K562 (cell line): ENCODE measurements around the gene LASP1. TPM values are rescaled to one million over a fixed set of nuclear protein-coding genes. Genes with fewer than 3 reads are reported as not detected.
A peak's percentile ranks its signal among the peaks of the same experiment; 100 is the strongest.

Experiments
- CEBPB ChIP-seq: fragments of 450-650 bp; IDR thresholded peaks from 2 replicates; pipeline ENCODE4 v1.6.1; 2016; ENCODE audit warnings: missing genetic modification characterization, missing compliant biosample characterization
- DDX20 ChIP-seq: fragments of 450-650 bp; IDR thresholded peaks from 2 replicates; pipeline ENCODE4 v1.6.1; 2016; ENCODE audit warnings: missing genetic modification characterization, low read depth, mild to moderate bottlenecking, missing compliant biosample characterization, moderate library complexity
- HOXB6 ChIP-seq: fragments of 250-450 bp; sonication (Bioruptor Pico); IDR thresholded peaks from 2 replicates; pipeline ENCODE4 v1.5.1; 2022; ENCODE audit warnings: mild to moderate bottlenecking, borderline replicate concordance
- KDM2B ChIP-seq: fragments of 250-450 bp; sonication (Bioruptor Pico); IDR thresholded peaks from 2 replicates; pipeline ENCODE4 v1.8.0; 2021; ENCODE audit warnings: mild to moderate bottlenecking, moderate library complexity
- MTA2 ChIP-seq: fragments of 450-650 bp; IDR thresholded peaks from 2 replicates; pipeline ENCODE4 v1.6.1; 2016; ENCODE audit warnings: low read depth
- NELFE ChIP-seq: IDR thresholded peaks from 2 replicates; pipeline ENCODE4 v1.6.1; 2011; ENCODE audit warnings: mild to moderate bottlenecking; ENCODE audit not compliant: insufficient read depth, insufficient read length
- NR3C1 ChIP-seq: sonication (generic); formaldehyde crosslinking; IDR thresholded peaks from 2 replicates; pipeline ENCODE4 v1.8.1; 2022; ENCODE audit warnings: missing genetic modification reagents
- PCBP2 ChIP-seq: fragments of 200-400 bp; formaldehyde crosslinking; IDR thresholded peaks from 2 replicates; pipeline ENCODE4 v1.6.1; 2018; ENCODE audit warnings: low read length, low read depth, mild to moderate bottlenecking, moderate library complexity; ENCODE audit not compliant: poor library complexity, severe bottlenecking
- POLR2G ChIP-seq: fragments of 200-400 bp; formaldehyde crosslinking; IDR thresholded peaks from 2 replicates; pipeline ENCODE4 v1.6.1; 2017; ENCODE audit warnings: low read depth, mild to moderate bottlenecking, antibody characterized with exemption, low read length, moderate library complexity
- PYGO2 ChIP-seq: fragments of 450-650 bp; IDR thresholded peaks from 2 replicates; pipeline ENCODE4 v1.6.1; 2016; ENCODE audit warnings: mild to moderate bottlenecking, missing genetic modification characterization, moderate library complexity, missing compliant biosample characterization
- SAFB ChIP-seq: fragments of 200-400 bp; formaldehyde crosslinking; IDR thresholded peaks from 2 replicates; pipeline ENCODE4 v1.6.1; 2017; ENCODE audit warnings: low read depth, low read length, borderline replicate concordance
- SMAD3 ChIP-seq: fragments of 450-650 bp; formaldehyde crosslinking; conservative IDR thresholded peaks from 2 replicates; pipeline ENCODE4 v1.4.0; 2020; ENCODE audit warnings: mild to moderate bottlenecking
- SMAD4 ChIP-seq: fragments of 250-450 bp; sonication (Bioruptor Pico); conservative IDR thresholded peaks from 2 replicates; pipeline ENCODE4 v1.8.0; 2021; ENCODE audit warnings: inconsistent platforms, mild to moderate bottlenecking, moderate library complexity
- ZNF174 ChIP-seq: fragments of 250-450 bp; sonication (Bioruptor Pico); IDR thresholded peaks from 2 replicates; pipeline ENCODE4 v1.4.0; 2020; ENCODE audit warnings: mild to moderate bottlenecking
- ZNF239 ChIP-seq: fragments of 250-450 bp; sonication (Bioruptor Pico); IDR thresholded peaks from 2 replicates; pipeline ENCODE4 v1.4.0; 2020; ENCODE audit warnings: mild to moderate bottlenecking
- ZNF3 ChIP-seq: fragments of 250-450 bp; sonication (Bioruptor Pico); IDR thresholded peaks from 2 replicates; pipeline ENCODE4 v1.5.0; 2021; ENCODE audit warnings: mild to moderate bottlenecking, moderate library complexity
- ZNF41 ChIP-seq: fragments of 250-450 bp; sonication (Bioruptor Pico); conservative IDR thresholded peaks from 2 replicates; pipeline ENCODE4 v1.4.0; 2020; ENCODE audit warnings: mild to moderate bottlenecking
- ZNF445 ChIP-seq: fragments of 250-450 bp; sonication (Bioruptor Pico); IDR thresholded peaks from 2 replicates; pipeline ENCODE4 v1.4.0; 2020; ENCODE audit warnings: low read depth, mild to moderate bottlenecking, moderate library complexity
- ZNF561 ChIP-seq: fragments of 450-650 bp; formaldehyde crosslinking; conservative IDR thresholded peaks from 2 replicates; pipeline ENCODE4 v1.4.0; 2020; ENCODE audit warnings: mild to moderate bottlenecking, moderate library complexity
- ZNF696 ChIP-seq: fragments of 250-450 bp; sonication (Bioruptor Pico); conservative IDR thresholded peaks from 2 replicates; pipeline ENCODE4 v1.4.0; 2020; ENCODE audit warnings: mild to moderate bottlenecking, moderate library complexity
- polyA plus RNA-seq, 8 experiments: library from polyadenylated mRNA; depleted of rRNA in 4 of 8; stranded (reverse) in 5 of 8; unstranded in 3 of 8; fragments of >200 nt; fragmentation: Nextera tagmentation in 2 of 8; fragmentation: Illumina TruSeq in 1 of 8; extraction: Ambion mirVana in 2 of 8; extraction: Trizol in 1 of 8; gene quantifications; 2 replicates each; pipeline versions ENCODE4 v1.2.1 to v1.2.3, GENCODE V29; 2011 to 2014; ENCODE audit warnings: inconsistent platforms in 1 of 8, missing spikeins in 1 of 8
- total RNA-seq, 7 experiments: library from RNA; depleted of rRNA in 6 of 7; stranded (reverse); fragments of >200 nt in 6 of 7; fragmentation: Illumina TruSeq in 2 of 7; extraction: Trizol in 2 of 7; gene quantifications; 2 replicates each; pipeline versions ENCODE4 v1.2.1 to v1.2.3, GENCODE V29; 2011 to 2021; ENCODE audit warnings: low replicate concordance in 1 of 7
- TF ChIP-seq, protein P1 (sequence below): fragments of 250-450 bp; sonication (Bioruptor Pico); IDR thresholded peaks from 2 replicates; pipeline ENCODE4 v1.9.0; 2021; ENCODE audit warnings: mild to moderate bottlenecking, inconsistent platforms
- TF ChIP-seq, protein P2 (sequence below): sonication (generic); formaldehyde crosslinking; IDR thresholded peaks from 2 replicates; pipeline ENCODE4 v1.5.0; 2020; ENCODE audit warnings: missing genetic modification reagents
- TF ChIP-seq, protein P3 (sequence below): sonication (generic); formaldehyde crosslinking; IDR thresholded peaks from 2 replicates; pipeline ENCODE4 v1.8.1; 2023; ENCODE audit warnings: mild to moderate bottlenecking, missing genetic modification reagents, moderate library complexity
- TF ChIP-seq, protein P4 (sequence below): fragments of 450-650 bp; formaldehyde crosslinking; IDR thresholded peaks from 2 replicates; pipeline ENCODE4 v1.4.0; 2020; ENCODE audit warnings: mild to moderate bottlenecking

Gene LASP1
- total and polyA plus RNA-seq, 9 of the 15 experiments (the other 6 are each of a cell fraction or from before 2014, with no cell fraction given) = 23.0 to 125 (median 55.3) TPM

DNA sequence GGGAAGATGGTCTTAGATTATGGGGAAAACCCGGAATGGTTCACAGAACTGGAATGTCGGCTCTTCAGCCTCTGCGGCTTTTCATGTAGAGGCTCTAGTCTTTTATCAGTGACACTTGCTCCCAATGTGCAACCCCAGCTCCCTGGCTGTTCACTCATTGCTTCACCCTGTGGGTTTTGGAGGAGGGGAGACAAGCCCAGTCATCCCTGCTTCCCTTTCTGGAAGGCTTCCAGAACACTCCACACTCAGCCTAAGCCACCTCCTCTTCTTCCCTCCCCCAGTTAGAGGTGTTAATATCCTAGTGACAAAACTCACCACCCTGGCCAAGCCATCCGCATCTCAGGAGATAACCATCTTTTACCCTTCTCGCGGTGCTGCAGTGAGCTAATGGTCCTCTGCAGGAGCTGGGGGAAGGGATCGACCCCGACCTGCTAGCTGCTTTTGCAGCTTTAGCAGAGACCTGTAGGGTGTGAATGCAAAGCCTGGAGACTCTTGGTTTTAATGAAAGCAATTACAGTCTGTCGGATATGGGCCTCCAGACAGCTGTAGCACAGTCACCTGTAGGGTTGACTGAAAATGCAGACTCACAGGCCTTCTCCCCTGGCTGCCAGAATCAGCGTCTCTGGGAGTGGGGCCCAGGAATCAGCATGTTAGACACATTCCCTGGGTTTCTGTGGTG lies 31.3 kb downstream of the LASP1 start (continued):
- TF ChIP-seq ZNF3 (CRISPR knock-in tag) (no peak), MTA2 (no peak), ZNF174 (CRISPR knock-in tag) (no peak), ZNF445 (CRISPR knock-in tag) (no peak), ZNF41 (no peak), PYGO2 (tag) (no peak), SMAD4 (CRISPR knock-in tag) (peak; percentile 37; the same call in 1 of the 2 replicates), SAFB (no peak), SMAD3 (CRISPR knock-in tag) (no peak), NELFE (no peak), KDM2B (no peak), ZNF561 (no peak), NR3C1 (no peak), PCBP2 (no peak), DDX20 (tag) (no peak), CEBPB (tag) (peak; percentile 97), POLR2G (no peak), ZNF239 (CRISPR knock-in tag) (peak; percentile 30; the same call in 1 of the 2 replicates), HOXB6 (CRISPR knock-in tag) (no peak), ZNF696 (CRISPR knock-in tag) (no peak)
- TF ChIP-seq, protein P1, sequence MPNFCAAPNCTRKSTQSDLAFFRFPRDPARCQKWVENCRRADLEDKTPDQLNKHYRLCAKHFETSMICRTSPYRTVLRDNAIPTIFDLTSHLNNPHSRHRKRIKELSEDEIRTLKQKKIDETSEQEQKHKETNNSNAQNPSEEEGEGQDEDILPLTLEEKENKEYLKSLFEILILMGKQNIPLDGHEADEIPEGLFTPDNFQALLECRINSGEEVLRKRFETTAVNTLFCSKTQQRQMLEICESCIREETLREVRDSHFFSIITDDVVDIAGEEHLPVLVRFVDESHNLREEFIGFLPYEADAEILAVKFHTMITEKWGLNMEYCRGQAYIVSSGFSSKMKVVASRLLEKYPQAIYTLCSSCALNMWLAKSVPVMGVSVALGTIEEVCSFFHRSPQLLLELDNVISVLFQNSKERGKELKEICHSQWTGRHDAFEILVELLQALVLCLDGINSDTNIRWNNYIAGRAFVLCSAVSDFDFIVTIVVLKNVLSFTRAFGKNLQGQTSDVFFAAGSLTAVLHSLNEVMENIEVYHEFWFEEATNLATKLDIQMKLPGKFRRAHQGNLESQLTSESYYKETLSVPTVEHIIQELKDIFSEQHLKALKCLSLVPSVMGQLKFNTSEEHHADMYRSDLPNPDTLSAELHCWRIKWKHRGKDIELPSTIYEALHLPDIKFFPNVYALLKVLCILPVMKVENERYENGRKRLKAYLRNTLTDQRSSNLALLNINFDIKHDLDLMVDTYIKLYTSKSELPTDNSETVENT = no peak
- TF ChIP-seq, protein P2, sequence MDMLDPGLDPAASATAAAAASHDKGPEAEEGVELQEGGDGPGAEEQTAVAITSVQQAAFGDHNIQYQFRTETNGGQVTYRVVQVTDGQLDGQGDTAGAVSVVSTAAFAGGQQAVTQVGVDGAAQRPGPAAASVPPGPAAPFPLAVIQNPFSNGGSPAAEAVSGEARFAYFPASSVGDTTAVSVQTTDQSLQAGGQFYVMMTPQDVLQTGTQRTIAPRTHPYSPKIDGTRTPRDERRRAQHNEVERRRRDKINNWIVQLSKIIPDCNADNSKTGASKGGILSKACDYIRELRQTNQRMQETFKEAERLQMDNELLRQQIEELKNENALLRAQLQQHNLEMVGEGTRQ (CRISPR knock-in tag) = no peak
- TF ChIP-seq, protein P3, sequence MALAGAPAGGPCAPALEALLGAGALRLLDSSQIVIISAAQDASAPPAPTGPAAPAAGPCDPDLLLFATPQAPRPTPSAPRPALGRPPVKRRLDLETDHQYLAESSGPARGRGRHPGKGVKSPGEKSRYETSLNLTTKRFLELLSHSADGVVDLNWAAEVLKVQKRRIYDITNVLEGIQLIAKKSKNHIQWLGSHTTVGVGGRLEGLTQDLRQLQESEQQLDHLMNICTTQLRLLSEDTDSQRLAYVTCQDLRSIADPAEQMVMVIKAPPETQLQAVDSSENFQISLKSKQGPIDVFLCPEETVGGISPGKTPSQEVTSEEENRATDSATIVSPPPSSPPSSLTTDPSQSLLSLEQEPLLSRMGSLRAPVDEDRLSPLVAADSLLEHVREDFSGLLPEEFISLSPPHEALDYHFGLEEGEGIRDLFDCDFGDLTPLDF (CRISPR knock-in tag) = no peak
- TF ChIP-seq, protein P4, sequence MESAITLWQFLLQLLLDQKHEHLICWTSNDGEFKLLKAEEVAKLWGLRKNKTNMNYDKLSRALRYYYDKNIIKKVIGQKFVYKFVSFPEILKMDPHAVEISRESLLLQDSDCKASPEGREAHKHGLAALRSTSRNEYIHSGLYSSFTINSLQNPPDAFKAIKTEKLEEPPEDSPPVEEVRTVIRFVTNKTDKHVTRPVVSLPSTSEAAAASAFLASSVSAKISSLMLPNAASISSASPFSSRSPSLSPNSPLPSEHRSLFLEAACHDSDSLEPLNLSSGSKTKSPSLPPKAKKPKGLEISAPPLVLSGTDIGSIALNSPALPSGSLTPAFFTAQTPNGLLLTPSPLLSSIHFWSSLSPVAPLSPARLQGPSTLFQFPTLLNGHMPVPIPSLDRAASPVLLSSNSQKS (CRISPR knock-in tag) = no peak
